ENCODE results near the gene ASGR2.
"Not testable (repeated sequence)": the region's sequence is repeated elsewhere in the genome, so short reads cannot be mapped to it uniquely, and the experiment has no call there.

ASGR2 gene

DNA sequence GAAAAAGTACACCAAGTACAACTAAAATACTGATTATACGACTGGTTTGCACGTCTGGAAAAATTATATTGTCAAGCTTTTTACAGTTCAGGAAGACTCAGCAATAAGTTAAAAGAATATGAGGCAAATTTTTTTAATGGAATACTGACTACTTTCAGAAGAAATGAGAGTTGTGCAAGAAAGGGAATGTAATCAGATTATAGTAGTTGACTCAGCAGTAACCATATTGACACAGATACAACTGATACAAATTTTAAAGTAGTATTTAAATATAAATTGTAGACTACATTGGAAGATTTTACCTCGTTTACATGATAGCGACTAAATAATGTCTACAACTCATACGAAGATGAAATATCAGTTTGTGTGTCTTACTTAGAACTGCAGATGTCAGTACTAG is 16.7 kb downstream of the ASGR2 start:
- no peak for DNase-seq

DNA sequence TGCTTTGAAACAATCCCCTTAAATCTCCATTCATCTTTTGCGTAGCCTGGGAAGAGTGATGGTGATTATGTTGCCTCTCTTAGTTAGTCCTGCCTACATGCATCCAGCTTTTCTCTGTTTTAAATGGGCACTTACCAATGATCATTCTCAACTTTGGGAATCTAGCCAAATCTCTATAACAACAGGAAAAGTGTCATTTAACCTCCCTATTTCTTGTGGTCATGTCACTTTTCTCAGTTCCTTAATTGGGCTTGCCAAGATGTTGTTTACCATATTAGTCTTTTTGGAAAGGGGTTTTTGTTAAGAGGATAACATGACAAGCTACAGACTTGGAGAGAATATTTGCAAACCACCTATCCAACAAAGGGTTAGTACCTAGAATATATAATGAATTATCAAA is 19.0 kb downstream of the ASGR2 start:
- no peak for DNase-seq

DNA sequence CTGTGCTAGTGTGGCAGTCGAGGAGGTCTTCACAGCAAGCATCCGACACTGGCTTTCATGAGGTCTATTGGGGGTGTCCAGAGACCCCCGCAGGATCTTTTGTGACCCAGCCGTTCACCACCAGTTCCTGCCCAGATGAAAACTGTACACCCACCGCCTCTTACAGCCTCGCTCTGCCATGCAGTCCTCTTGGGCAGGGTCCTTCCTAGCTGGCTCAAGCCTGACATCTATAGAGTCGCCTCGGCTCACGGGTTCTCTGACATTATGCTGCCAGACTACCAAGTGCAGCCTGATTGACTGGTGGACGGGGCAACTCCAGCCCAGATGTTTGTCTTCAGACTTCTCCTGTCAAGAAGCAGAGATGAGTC is 20.0 kb downstream of the ASGR2 start:
- DNase-seq = no peak

DNA sequence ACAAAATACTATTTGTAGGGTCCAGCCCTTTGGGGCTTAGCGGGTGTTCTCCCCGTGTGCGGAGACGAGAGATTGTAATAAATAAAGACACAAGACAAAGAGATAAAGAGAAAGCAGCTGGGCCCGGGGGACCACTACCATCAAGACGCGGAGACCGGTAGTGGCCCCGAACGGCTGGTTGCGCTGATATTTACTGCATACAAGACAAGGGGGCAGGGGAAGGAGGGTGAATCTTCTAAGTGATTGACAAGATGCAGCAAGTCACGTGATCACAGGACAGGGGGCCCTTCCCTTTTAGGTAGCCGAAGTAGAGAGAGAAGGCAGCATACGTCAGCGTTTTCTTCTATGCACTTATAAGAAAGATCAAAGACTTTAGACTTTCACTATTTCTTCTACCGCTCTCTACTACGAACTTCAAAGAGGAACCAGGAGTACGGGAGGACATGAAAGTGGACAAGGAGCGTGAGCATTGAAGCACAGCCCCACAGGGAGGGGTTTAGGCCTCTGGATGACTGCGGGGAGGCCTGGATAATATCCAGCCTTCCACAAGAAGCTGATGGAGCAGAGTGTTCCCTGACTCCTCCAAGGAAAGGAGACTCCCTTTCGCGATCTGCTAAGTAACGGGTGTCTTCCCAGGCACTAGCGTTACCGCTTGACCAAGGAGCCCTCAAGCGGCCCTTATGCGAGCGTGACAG is 23.2 kb downstream of the ASGR2 start:
- DNase-seq = not testable (repeated sequence)

DNA sequence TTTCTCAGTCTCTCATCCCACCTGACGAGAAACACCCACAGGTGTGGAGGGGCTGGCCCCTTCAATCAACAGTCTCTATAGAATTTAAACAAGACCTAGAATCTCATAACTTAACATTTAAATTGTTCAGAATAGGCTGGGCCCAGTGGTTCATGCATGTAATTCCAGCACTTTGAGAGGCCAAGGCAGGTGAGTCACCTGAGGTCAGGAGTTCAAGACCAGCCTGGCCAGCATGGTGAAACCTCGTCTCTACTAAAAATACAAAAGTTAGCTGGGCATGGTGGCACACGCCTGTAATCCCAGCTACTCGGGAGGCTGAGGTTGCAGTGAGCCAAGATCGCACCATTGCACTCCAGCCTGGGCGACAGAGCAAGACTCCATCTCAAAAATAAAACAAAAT is 25.1 kb downstream of the ASGR2 start:
- DNase-seq = not testable (repeated sequence)

DNA sequence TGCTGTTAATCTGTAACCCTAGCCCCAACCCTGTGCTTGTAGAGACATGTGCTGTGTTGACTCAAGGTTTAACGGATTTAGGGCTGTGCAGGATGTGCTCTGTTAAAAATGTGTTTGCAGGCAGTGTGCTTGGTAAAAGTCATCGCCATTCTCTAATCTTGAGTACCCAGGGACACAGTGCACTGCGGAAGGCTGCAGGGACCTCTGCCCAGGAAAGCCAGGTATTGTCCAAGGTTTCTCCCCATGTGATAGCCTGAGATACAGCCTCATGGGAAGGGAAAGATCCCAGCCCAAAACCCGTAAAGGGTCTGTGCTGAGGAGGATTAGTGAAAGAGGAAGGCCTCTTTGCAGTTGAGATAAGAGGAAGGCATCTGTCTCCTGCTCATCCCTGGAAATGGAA is 26.2 kb downstream of the ASGR2 start:
- not testable (repeated sequence) for DNase-seq

DNA sequence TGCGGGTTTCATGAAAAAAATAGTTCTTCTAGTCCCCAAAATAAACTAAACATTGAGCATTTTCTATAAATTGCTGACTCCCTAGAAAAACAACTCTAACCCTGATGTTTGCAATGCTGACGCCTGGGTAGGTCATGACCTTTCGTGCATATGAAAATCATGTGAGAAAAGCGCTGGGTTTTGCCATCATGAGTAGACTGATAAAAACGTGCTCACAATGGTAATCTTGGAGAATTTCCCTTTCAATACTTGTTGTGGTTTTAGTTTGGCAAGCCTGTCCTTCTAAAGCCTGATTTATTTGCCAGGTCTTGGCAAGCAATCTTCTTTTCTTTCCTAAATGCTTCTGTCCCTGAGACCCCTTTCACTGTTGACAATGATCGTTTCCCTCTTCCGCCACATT is 30.5 kb downstream of the ASGR2 start:
- no peak for DNase-seq

DNA sequence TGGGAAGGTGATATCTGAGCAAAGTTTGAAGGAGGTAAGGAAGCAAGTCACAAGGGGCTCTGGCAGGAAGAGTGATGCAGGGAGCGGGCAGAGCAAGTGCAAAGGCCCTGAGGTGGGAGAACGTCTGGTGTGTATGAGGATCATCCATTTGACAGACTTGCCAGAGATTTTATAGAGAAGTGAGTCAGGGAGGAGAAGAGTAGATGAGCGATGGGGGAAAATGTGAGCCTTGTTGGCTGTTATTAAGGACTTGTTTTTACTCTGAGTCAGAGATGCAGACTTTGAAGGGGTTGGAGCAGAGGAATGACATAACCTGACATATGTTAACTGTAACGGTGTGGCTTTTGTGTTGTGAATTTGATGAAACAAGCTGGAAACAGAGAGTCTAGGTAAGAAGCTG is 31.0 kb downstream of the ASGR2 start:
- DNase-seq = no peak

DNA sequence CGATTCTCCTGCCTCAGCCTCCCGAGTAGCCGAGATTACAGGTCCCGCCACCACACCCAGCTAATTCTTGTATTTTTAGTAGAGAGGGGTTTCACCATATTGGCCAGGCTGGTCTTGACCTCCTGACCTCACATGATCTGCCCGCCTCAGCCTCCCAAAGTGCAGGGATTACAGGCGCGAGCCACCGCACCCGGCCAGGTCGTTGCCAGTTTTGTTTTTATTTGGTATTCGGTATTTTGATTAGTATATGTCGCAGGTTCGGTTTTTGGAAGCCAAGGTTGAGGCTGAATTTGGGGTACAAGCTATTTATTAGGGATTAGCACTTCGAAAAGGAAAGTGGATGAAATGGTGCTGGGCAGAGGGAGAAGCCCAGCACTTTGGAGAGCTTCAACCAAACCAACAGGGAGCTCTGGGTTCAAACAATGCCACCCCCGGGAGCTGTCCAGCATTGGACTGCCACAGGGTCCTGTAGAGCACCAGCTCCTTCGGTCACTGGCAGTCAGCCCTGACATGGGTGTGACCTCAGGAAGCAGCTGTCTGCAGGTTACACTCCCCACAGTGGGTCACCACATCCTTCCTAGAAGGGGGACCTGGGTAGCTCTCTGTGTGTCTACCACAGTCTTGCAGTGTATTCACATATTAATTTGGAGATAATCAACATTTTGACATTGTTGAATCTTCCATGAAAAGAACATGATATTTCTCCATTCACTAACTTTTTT is 33.1 kb downstream of the ASGR2 start:
- DNase-seq = no peak

DNA sequence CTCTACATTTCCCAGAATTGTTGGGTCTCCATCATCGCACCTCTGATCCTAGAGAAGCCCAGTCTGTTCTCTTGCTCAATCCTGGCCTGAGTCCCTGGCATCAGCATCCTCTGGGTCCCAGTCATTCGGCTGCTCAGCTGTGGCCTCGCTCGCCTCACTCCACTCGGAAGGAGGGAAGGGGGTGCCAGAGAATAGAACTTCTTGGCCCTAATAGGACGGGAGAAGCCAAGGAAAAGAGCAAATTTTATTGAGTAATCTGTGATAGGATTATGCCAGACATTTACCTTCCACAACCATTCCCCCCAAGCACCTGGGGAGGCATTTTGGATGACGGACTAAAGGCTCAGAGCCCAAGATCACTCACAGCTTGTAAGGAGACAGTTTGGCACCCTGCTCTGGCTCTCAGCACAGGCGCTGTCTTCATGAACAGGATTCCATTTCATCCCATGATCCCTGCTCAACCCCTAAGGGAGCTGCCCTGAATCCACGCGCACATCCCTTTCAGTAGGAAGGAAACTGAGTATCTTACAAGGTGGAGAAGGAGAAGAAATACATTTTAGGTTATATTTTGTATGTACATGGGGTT is 34.1 kb downstream of the ASGR2 start:
- DNase-seq = no peak

DNA sequence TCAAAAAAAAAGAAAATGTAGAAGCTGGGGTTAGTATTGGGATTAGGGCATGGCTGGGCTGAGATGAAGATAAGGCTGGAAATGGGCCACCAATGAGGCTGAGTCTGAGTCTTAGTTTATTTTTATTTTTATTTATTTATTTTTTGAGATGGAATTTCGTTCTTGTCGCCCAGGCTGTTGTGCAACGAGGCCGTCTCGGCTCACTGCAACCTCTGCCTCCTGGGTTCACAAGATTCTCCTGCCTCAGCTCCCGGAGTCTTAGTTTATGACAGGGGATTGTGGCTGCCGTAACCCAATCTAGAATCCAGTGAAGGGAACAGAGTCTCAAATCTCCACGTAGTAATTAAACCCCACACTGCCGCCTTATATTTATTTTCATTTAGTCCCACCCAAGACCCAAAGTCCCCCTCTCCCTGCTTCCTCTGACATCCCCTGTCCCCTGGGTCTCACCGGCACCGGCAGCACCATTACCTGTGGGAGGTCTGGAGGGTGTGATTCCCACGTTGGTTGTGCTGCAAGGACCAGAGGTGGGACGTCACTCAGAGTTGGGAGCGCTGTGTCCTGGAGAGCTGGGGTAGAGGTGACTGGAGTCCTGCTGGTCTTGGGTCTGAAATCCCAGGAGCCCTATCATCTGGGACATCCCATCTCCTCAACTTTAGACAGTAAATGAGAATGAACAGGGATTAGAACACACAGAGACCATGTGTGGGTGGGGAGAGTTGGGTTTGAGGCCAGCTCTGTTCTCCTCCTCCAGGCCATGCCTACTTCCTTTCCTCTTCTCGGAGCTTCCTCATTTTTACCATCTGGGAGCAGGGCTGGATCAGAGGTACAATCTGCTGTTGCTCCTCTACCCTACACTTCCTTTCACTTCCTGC is 34.8 kb downstream of the ASGR2 start, which contains the start of gene CLEC10A:
Gene CLEC10A (minus strand): TSS at position 671 of the 875 bp plus-strand sequence. CDS start 1,439 bp downstream, outside the sequence.
- no peak for DNase-seq

DNA sequence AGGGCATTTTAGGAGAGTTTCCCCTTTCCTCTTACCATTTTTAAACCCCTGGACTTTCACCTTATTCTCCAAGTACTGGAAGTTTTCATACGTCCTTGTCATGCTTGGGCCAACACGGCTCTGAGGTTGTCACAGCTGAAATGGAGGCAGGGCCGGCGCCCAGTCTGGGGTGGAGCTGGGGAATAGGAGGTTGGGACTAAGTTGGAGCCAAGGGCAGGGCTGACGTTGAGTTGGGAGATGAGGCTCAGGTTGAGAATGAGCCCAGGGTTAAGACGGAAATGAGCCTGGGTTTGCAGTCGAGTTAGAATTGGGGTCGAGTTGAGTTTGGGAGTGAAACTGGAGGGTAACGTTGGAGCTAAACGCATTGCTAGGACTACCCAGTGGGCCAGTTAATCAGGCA is 35.9 kb downstream of the ASGR2 start:
- DNase-seq = no peak

DNA sequence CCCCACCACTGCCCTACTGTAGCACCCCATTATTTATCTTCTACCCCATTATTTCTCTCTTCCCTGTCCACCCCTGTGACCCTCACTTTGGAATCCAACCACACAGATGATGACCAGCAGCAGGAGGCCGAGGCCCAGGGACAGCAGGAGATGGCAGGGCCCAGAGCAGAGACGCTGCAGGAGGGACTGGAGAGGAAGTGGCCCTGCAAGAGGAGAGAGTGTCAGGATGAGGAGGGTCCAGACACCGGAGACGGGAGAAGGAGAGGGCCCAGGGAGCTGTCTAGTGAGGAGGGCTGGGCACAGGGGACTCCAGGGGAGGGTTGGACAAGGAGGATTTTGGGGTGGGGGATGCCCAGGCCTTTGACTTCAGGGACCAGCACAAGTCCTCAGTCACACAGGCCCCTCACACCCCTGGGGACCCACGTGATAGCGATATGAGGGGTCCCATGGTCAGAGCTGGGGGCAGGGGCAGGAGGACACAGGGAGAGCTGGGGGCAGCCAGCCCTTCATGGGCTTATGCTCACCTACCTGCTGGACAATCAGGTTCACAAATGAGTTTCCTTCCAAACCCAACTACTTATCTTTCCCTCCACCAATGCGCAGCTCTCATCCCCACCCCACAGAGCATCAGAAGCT is 36.6 kb downstream of the ASGR2 start:
- DNase-seq = no peak

DNA sequence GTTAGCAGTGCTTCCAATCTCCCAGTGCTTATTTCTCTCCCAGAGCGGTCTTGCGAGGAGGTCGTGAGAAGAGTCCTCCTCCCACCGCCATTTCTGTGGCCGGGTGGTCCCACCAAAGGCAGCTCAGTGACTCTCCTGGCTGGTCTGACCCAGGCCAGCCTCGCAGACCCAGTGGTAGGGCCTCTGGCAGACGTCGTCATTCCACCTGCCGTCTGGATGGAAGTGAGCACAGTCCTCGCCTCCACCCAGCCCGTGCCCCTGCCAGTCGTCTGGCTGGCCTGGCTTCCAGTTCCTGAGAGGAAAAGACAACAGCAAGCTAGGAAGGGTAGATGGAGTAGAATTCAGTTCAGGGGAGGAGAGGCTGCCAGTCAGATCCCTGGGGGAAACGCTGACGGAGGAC is 39.7 kb downstream of the ASGR2 start:
- no peak for DNase-seq

DNA sequence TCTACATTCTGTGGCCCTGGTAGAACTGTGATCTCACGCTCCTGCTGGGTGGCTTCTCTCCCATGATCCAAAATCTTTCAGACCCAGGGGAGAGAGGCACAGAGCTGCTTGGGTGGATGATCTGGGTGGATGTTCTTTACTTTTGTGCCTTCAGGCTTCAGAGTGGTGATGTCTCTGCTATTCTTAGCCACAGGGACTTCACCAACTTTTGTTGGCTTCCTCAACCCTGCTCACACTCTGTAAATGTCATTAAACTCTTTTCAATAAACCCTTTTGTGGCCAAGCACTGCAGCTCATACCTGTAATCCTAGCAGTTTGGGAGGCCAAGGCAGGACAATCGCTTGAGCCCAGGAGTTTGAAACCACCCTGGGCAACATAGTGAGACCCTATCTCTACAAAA is 42.2 kb downstream of the ASGR2 start:
- no peak for DNase-seq

DNA sequence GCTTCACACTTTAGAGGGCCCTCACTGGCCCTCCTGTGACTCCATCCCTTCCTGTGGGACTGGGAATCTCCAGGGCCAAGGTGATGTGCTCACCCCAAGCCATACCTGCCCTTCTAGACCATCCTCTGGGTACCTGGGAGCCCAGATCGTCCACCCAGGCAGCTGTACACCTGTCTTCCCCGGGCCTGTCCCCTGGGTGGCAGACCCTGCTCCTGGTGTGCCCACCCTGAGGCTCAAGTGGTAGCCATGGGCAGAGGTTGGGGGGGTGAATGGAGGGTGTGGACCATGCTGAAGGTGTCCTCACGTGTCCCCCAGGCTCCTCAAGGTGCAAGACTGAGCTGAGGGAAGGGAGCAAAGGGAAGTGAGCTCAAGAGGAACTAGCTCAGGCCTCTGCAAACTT is 43.9 kb downstream of the ASGR2 start:
- DNase-seq = no peak

DNA sequence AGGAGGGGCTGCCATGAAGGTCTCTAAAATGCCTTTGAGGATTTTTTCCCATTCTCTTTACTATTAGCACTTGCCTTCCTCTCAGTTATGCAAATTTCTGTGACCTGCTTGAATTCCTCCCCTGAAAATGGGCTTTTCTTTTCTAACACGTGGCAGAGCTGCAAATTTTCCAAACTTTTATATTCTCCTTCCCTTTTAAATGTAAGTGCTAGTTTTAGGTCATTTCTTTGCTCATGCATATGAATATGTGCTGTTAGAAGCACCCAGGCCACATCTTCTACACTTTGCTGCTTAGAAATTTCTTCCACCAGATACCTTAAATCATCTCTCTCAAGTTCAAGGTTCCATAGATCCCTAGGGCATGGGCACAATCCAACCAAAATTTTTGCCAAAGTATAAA is 46.4 kb downstream of the ASGR2 start:
- DNase-seq = no peak

DNA sequence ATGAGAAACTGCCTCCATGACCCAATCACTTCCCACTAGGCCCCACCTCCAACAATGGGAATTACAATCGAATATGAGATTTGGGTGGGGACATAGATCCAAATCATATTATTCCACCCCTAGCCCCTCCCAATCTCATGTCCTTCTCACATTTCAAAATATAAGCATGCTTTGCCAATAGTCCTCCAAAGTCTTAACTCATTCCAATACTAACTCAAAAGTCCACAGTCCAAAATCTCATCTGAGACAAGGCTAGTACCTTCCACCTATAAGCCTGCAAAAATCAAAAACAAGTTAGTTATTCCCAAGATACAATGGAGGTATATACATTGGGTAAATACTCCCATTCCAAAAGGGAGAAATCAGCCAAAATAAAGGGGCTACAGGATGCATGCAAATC is 47.4 kb downstream of the ASGR2 start:
- DNase-seq = no peak

DNA sequence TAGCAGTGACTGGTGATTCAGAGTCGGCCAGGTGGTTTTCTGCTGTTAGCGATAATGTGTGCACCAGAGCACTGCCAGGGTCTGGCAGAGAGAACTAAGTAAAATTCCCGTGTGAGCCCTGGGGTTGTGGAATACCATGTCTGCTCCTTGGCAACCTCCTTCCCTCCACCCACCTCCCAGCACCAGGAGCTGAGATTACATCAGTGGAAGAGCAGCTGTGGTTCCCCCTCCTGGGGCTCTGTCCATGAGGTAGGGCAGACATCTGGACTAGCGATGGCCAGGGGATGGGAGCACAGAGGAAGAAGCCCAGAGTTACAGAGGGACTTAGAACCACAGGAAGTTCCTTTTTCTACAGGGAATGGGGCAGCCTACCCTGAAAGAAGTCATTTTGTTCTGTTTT is 50.4 kb downstream of the ASGR2 start:
- no peak for DNase-seq

DNA sequence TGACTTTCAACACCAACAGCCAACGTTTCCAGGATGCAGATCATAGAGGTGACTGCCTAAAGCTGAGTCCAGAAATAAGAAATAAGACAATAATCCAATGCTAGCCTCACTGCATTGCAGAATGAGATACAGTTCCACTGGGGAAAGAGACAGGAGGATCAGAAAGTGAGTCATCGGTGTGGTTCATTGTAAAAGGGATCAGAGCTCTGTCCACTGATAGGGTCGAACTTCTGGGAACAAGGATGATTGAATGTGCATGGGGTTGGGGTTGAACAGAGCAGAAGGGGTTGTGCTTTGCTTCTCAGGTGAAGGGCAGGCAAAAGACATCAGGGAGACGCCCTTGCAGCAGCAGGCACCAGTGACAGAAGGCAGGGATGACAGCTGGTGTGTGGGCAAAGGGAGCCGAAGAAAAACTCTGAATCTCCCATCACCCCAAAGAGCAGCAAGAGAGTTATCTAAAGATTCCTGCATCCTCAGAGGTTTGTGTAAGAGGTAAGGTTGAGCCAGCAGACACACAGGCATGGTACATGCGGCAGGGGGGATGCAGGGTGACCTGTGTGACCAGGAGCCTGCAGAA is 51.0 kb downstream of the ASGR2 start:
- DNase-seq = no peak

DNA sequence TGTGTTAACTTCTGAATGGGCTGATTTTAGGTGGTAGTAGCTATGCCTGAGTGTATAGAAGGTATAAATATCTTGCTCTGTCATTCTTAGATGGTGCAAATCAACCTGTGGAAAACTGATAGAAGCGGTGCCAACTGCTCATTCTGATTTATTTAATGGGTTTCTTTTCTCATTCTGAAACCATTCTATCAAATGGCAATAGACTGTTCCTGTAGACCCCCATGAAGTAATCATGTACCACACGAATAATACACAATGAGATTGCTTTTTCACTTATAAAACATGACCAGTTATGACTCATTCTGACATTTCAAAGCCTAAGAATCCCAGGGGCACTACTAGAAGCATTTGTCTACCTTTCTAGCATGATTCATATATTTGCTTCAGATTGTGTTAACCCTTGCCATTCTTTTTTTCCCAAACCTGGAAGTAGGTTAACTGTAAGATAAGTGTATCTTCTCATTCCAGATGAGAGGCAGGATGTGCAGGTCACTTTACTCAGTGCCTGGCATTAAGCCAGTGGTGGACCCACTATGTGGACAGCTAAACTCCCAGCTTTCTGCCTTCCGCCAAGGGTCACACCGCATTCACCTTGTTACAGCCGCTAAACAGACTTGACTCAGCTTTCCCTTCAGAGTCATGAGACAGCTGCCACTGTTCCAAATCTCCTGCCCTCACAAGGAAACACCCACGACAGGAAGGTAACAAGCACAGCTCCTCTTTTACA is 54.3 kb downstream of the ASGR2 start:
- DNase-seq = peak; percentile 59

All from stimulated activated CD8-positive, alpha-beta memory T cell treated with anti-CD3 and anti-CD28 coated beads, Interleukin-4, amount 100 ng/mL, for 48 hours (primary cell).